Panc1 (cell line): ENCODE results near the gene LCE7A. TPM values are rescaled to one million over a fixed set of nuclear protein-coding genes. Genes with fewer than 3 reads are reported as not detected.

Experiments
- ATAC-seq: fragments of 200-7000 bp; cut with Tn5 transposase; 2 replicates; pipeline ENCODE4 v1.9.1; 2020; ENCODE audit warnings: mild to moderate bottlenecking, moderate library complexity
- BruUV-seq: library from RNA; stranded (reverse); fragments of 400-500 nt; replicated peaks from 2 replicates; lab custom pipeline; 2021; lab: Mats Ljungman, UMichigan
- CTCF ChIA-PET: fragments of 300-600 bp; sonication (Branson Sonifier 250); formaldehyde crosslinking; loops from one replicate; lab custom pipeline; 2022; ENCODE audit warnings: antibody characterized with exemption; lab: Charles Lee
- POLR2A ChIA-PET: fragments of 300-600 bp; sonication (Branson Sonifier 250); formaldehyde crosslinking; loops from one replicate; lab custom pipeline; 2022; ENCODE audit warnings: antibody characterized with exemption; lab: Charles Lee
- DNase-seq: peaks from one replicate; pipeline ENCODE4 v3.0.0-alpha.2; 2010; ENCODE audit warnings: low read depth, low spot score
- H3K27ac ChIP-seq: 2 replicates; pipeline ENCODE4 v1.5.1; 2011; ENCODE audit warnings: mild to moderate bottlenecking, low read length, inconsistent platforms
- H3K27me3 ChIP-seq: fragments of 200-500 bp; sonication (Bioruptor generic); 2 replicates; pipeline ENCODE4 v1.6.0; 2014; ENCODE audit warnings: low read length, inconsistent platforms; ENCODE audit not compliant: control insufficient read depth, insufficient read depth
- H3K36me3 ChIP-seq: fragments of 200-500 bp; sonication (Bioruptor generic); 2 replicates; pipeline ENCODE4 v1.5.1; 2014; ENCODE audit warnings: inconsistent platforms, mild to moderate bottlenecking, low read length, moderate library complexity; ENCODE audit not compliant: control insufficient read depth, insufficient read depth
- H3K4me1 ChIP-seq: 2 replicates; pipeline ENCODE4 v1.5.1; 2011; ENCODE audit warnings: inconsistent platforms, mild to moderate bottlenecking, low read length, moderate library complexity; ENCODE audit not compliant: control insufficient read depth, insufficient read depth
- H3K4me3 ChIP-seq, 2 experiments: 2 replicates each; pipeline ENCODE4 v1.5.1; 2011 to 2012; ENCODE audit warnings: low read depth in 2 of 2, low read length in 2 of 2, mild to moderate bottlenecking in 2 of 2, inconsistent platforms in 1 of 2, moderate library complexity in 1 of 2
- H3K9me3 ChIP-seq: fragments of 200-500 bp; sonication (Bioruptor generic); 2 replicates; pipeline ENCODE4 v1.5.1; 2014; ENCODE audit warnings: low read depth, mild to moderate bottlenecking, inconsistent platforms, low read length, moderate library complexity; ENCODE audit not compliant: control insufficient read depth, insufficient read depth
- CTCF ChIP-seq: fragments of 450-650 bp; IDR thresholded peaks from 2 replicates; pipeline ENCODE4 v1.5.1; 2017; ENCODE audit warnings: mild to moderate bottlenecking
- POLR2AphosphoS5 ChIP-seq: IDR thresholded peaks from 2 replicates; pipeline ENCODE4 v1.6.1; 2012; ENCODE audit warnings: mild to moderate bottlenecking, low read depth, low read length, moderate library complexity
- REST ChIP-seq, 2 experiments: IDR thresholded peaks; 2 replicates each; pipeline ENCODE4 v1.6.1; 2011 to 2012; ENCODE audit warnings: low read depth in 2 of 2, control low read depth in 1 of 2, low read length in 1 of 2, mild to moderate bottlenecking in 1 of 2, moderate library complexity in 1 of 2; ENCODE audit not compliant: insufficient read depth in 1 of 2
- SIN3A ChIP-seq: IDR thresholded peaks from 2 replicates; pipeline ENCODE4 v1.6.1; 2012; ENCODE audit warnings: low read depth, mild to moderate bottlenecking, low read length, moderate library complexity, borderline replicate concordance; ENCODE audit not compliant: insufficient read depth
- TCF7L2 ChIP-seq: IDR thresholded peaks from 2 replicates; pipeline ENCODE4 v1.6.1; 2011; ENCODE audit warnings: mild to moderate bottlenecking, low read depth, low read length, inconsistent platforms
- in situ Hi-C: cut with HindIII; loops from 2 replicates; pipeline ENCODE4 v1.10.0; 2016; ENCODE audit warnings: low sequenced_read_pairs, low pct_unique_long_range_greater_than_20kb
- intact Hi-C: fragments of 100-400 bp; cut with micrococcal nuclease; formaldehyde crosslinking; loops from one replicate; pipeline ENCODE4 v1.10.0; 2022; ENCODE audit not compliant: unreplicated experiment
- total RNA-seq: library from RNA; stranded (reverse); gene quantifications from one replicate; pipeline ENCODE4 v1.2.1, GENCODE V29; 2021; ENCODE audit not compliant: unreplicated experiment

The LCE7A gene
- total RNA-seq, 1 experiment from 2014 or later = not detected

- DNase-seq (no peak), ATAC-seq (no peak)
- BruUV-seq = no TSS peak
- Histone ChIP-seq H3K27me3 (peaks cover 12% of the 10 kb centered on the region; the same call in 1 of the 2 replicates), H3K9me3 (no peaks in the 10 kb centered on the region), H3K4me3 (no peak overlapping the region), H3K27ac (no peak overlapping the region), H3K36me3 (no peaks in the 10 kb centered on the region), H3K4me1 (no peaks in the 10 kb centered on the region)
- TF ChIP-seq POLR2AphosphoS5 (no peak), SIN3A (no peak), REST (IDR thresholded peaks at IDR 0.05; ENCODE audit: insufficient read depth in 1 of 2, low read depth in 2 of 2, low read length in 1 of 2) (no peak), TCF7L2 (no peak), CTCF (no peak)
- ChIA-PET POLR2A (no interaction called here), CTCF (no interaction called here)
- in situ Hi-C loops (no loop called here), intact Hi-C loops (no loop called here)
Measured at GRCh38 chr1:152899883-152900282, 40.1 kb downstream of the LCE7A start.

DNA sequence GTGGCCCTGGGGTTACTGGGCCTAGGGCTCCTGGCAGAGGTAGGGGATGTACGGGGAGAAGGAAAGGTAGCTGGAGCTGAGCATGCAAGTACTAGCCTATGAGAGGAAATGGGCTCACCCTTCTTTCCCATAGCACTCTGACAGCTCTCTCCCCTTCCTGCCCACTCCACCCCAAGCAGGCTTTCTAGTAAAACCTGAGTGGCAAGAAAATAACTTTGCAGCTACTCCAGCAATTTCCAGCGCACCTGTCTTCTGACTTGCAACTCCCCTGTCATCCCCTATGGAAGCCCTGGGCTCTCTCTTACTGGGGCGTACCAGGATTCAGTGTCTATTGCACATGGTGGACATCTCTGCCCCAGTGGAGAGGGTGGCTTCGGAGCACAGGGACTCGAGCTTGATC, 41.8 kb downstream of the LCE7A start:
- ChIA-PET CTCF (no interaction called here), POLR2A (no interaction called here)
- TF ChIP-seq TCF7L2 (no peak), REST (IDR thresholded peaks at IDR 0.05; ENCODE audit: insufficient read depth in 1 of 2, low read depth in 2 of 2, low read length in 1 of 2) (no peak), POLR2AphosphoS5 (no peak), CTCF (no peak), SIN3A (no peak)
- no peaks in the 10 kb centered on the region for H3K36me3 ChIP-seq
- in situ Hi-C loops (no loop called here), intact Hi-C loops (no loop called here)
- H3K4me1 ChIP-seq = no peaks in the 10 kb centered on the region
- H3K27ac ChIP-seq = no peak overlapping the region
- ATAC-seq (no peak), DNase-seq (no peak)
- H3K27me3 ChIP-seq = peaks cover 7% of the 10 kb centered on the region; the same call in 1 of the 2 replicates
- H3K4me3 ChIP-seq = no peak overlapping the region
- no TSS peak for BruUV-seq
- H3K9me3 ChIP-seq = no peaks in the 10 kb centered on the region
